EL (cell line): ENCODE results near the gene TM9SF4.

ENCODE experiments used
- DNase-seq: peaks from one replicate; pipeline ENCODE4 v3.0.0-alpha.2; 2016

TM9SF4 gene

DNA sequence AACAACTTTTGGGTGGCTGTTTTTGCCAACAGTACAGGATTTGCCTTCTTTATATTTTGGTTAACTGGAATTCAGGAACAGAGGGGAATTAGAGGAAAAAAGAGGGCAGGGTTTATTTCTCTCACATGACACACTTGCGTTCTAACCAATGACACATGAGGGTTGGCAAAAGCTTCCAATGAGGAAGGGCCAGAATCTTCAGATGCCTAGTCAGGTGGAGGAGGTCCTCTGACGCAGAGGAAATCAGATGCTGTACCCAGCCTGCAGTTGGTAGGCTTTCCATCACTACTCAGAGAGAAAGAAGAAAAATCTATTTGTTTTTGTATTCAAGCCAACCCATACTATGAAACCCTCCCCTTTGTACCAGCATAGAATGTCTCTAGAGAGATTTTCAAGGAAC is 20.8 kb downstream of the TM9SF4 start:
- DNase-seq: no peak

- DNase-seq: no peak
Measured at GRCh38 chr20:32130965-32131364, 21.5 kb downstream of the TM9SF4 start.

GRCh38 chr20:32132911-32133549 is 23.5 kb downstream of the TM9SF4 start:
- DNase-seq: no peak

DNA sequence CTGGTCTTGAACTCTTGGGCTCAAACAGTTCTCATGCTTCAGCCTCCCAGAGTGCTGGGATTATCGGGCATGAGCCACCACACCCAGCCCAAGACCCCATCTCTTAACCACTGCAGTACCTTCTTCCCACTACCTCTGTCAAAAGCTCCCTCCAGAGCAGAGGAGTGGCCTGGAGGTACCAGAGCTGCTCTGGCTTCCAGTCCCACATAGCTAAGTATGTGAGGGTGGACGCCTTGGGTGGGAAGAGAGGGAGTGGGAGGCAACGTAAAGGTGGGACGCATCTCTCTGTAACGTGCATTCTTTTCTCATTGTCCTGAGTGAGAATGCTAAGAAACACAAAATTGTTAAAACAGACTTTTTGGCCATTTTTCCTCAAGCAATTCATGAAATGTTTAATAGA is 24.5 kb downstream of the TM9SF4 start:
- no peak for DNase-seq

DNA sequence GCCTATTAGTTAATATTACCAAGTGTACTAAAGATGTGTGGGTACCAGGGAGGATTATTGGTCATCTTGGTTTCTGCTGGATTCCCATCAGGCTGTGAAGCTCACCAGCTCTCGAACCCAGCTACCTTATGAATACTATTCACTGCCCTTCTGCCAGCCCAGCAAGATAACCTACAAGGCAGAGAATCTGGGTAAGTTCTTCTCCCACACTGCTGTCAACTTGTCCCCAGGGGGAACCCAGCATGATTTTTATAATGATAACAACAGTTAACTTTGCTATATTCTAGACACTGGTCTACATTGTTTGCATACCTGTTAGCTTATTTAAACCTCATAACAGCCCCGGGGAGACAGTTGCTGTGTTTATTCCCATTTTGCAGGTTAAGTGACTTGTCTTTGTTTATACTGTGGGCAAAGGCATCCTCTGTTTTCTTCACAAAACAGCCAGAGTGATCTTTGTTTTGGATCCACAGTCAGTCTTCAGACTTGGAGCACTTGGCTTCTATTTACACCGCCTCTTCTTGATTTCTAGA is 26.5 kb downstream of the TM9SF4 start:
- DNase-seq: no peak

GRCh38 chr20:32138921-32139320 is 29.4 kb downstream of the TM9SF4 start:
- DNase-seq: no peak

- no peak for DNase-seq
Measured at GRCh38 chr20:32139947-32140346, 30.4 kb downstream of the TM9SF4 start.

DNA sequence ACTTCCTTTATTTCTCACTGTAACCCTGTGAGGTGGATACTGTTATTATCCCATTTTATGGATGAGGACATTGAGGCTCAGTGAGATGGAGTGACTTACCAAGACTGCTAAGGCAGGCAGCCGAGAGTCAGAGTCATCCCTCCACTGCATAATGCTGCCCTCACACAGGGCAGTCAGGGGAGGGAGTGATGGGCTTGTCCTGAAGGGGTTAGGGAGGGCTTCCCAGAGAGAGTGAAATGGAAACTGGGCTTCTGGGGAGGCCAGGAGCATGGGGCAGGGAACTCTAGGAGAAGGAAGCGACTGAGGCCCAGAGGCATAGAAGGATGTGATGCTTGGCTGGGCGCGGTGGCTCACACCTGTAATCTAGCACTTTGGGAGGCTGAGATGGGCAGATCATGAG is 31.1 kb downstream of the TM9SF4 start:
- DNase-seq: no peak

DNA sequence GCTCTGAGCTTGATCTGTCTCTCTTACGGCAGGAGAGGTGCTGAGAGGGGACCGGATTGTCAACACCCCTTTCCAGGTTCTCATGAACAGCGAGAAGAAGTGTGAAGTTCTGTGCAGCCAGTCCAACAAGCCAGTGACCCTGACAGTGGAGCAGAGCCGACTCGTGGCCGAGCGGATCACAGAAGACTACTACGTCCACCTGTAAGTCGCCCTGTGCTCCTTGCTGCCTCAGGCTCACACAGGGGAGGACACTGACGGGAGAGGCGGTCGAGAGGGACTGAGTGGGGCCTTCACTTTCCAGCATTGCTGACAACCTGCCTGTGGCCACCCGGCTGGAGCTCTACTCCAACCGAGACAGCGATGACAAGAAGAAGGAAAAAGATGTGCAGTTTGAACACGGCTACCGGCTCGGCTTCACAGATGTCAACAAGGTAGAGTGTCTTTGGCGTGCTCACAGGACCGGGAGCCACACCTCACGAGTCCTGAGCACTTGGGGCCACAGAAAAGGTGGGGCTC is 32.0 kb downstream of the TM9SF4 start:
- no peak for DNase-seq

DNA sequence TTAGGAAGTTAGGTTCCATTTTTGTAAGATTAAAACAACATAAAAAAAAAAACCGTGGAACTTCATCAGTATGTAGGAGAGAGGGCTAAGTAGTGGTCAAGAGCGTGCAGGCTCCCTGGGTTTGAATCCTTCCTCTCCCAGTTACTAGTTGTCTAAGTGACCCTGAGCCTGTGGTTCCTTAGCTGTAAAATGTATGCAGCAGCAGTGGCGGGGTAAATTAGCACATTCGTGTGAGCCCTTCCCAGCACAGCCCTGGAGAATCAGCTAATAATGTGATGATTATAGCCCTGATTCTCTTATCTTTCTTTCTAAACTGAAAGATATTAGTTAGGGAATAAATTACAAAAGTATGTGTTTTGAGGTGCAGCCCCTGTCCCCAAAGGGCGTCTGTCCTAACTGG is 32.6 kb downstream of the TM9SF4 start:
- no peak for DNase-seq

GRCh38 chr20:32142991-32143390 is 33.5 kb downstream of the TM9SF4 start:
- no peak for DNase-seq

GRCh38 chr20:32144898-32145662 is 35.6 kb downstream of the TM9SF4 start:
- no peak for DNase-seq

- DNase-seq: peak; percentile 33
Measured at GRCh38 chr20:32149566-32150170, 40.2 kb downstream of the TM9SF4 start.

DNA sequence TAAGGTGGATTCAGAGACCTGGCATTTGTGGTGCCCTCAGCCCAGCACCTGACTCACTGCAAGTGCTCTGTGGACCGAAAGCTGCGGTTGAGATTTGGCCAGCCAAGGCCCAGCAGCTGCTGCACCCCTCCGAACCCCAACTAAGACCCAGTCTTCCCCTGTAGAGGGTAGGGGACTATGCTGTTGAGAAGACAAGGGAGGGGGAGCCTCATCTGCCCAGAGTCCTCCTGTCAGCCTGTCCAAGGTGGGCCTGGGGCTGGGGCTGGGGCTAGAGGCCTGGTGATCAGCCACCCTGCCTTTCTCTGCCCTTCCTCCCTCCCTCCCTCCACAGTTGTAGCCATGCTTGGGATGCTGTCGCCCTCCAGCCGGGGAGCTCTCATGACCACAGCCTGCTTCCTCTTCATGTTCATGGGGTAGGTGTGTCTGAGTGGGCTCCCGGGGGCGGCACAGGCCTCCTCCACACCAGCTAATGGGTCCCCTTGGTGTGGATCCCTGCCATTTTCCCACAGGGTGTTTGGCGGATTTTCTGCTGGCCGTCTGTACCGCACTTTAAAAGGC is 40.9 kb downstream of the TM9SF4 start:
- no peak for DNase-seq

DNA sequence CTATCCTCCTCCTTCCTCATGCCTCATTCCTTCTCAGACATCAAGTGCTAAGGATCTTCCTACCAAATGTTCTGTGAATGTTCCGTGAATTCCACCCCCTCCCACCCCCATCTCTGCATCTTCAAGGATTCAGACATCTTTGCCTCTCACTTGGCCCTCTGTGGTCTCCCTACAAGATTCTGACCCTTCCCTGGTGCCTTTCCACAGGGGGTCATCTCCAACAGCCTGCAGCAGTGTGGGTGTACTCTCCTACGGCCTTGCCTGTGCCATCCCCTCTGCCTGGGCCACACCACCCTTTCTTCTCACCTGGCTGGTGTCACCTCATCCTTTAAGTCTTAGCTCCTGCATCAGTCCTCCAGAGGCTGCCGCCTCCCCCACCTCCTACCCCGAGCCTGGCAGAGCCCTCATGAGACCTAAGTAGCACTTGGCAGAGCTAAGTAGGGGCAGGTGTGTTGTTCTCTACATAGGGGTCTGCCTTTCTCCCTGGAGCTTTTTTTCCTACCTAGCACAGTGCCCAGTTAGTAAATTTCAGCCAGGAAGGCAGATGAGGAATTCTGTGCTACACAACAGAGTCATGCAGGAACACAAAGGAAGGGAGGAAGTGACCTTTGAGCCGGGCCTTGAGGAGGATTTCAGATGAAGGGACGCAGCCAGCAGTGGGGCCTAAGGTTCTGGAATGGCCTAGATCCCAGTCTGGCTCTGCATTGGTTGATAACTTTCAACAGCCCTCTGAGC is 43.1 kb downstream of the TM9SF4 start:
- DNase-seq: no peak

- no peak for DNase-seq
Measured at GRCh38 chr20:32153156-32153665, 43.7 kb downstream of the TM9SF4 start.

- no peak for DNase-seq
Measured at GRCh38 chr20:32153771-32154170, 44.3 kb downstream of the TM9SF4 start.

DNA sequence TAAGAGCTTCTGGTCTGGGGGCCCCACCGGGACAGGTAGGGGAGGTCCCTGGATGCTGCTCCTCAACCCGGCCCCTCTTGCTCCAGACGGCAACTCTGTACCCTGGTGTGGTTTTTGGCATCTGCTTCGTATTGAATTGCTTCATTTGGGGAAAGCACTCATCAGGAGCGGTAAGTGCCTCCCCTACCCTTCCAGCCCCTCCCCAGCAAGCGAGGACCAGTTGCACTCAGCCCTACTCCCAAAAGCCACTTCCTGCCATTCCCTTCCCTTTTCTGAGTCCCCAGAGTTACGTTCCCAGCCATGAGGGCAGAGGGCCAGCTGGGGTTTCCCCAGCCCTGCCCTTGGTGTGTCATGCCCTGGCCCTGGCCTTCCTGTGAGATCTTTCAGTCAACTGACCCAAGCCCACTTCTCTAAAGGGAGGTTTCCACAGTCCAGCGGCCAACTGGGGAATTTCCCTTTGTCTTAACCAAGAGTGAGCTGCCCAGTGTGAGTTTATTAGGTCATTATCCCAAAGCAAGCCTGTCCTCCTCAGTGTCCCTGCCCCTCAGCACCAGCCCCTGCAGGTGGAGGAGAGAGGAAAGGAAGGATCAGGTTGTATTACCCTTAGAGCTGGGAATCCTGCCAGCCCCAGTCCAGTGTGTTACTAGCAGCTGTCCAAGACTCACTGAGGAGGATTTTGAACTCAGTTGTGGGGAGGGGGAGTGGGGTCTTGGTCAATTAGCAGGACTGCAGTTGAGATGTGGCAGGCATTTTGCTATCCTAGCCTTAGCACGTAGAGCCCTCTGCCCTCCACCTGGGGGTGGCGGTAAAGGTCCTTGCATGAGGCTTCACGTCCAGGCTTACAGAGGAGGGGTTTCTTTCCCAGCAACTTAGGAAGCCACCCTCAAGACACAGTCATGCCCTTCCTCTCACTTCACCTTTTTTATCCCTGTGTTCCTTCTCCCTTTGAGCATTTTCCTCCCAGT is 45.8 kb downstream of the TM9SF4 start:
- DNase-seq: peak; percentile 96

DNA sequence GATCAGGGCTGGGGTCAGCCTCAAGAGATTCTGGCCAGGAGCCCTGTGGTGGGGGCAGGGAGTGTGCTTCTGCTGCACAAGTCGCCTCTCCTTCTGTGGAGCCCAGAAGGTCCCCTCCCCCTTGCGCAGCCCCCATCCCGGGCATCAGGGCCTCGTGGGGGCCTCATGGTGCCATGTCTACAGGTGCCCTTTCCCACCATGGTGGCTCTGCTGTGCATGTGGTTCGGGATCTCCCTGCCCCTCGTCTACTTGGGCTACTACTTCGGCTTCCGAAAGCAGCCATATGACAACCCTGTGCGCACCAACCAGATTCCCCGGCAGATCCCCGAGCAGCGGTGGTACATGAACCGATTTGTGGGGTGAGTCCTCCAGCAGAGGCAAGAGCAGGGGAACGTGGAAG is 48.1 kb downstream of the TM9SF4 start:
- no peak for DNase-seq

DNA sequence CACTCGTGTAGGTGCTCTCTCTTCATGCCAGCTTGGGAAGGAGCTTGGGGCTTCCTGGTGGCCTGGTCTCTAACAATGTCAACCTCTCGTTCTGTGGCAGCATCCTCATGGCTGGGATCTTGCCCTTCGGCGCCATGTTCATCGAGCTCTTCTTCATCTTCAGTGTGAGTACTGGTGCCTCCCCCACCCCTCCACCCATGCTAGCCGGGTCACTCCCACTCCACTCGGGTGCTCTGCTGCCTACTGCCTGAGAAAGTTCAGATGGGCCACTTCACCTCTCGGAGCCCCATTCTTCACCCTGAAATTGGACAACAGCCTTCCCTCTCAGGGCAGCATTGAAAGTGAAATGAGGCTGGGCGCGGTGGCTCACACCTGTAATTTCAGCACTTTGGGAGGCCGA is 48.8 kb downstream of the TM9SF4 start:
- DNase-seq: no peak

DNA sequence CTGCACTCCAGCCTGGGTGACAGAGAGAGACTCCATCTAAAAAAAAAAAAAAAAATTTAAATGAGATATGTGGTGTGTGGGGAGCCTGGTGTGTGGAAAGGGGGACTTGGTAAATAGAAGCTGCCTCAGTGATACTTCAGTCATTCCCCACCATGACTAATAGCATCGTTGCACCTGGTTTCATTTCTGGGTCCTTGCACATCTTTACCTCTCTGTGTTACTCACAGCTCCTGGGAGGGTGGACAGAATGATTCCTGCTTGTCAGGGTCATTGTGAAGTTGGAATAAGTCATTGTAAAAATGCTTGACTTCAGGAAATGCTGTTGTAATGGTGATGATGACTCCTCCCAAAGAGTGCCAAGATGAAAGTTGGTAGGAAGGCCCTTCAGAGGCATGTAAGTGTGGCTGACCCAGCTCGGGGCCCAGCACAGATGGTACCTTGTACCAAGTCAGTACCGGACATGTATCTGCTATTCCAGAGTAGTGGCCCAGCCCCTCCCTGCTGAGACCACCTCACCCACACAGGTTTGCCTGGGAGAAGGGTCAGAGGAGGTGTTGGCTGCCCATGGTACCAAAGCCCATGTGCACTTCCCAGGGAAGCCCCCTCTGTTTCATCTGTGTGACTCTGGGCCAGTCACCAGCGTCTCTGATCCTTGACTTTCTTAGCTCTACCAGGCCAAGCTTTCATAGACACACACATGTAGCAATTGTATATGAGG is 49.6 kb downstream of the TM9SF4 start:
- DNase-seq: no peak
